ENCODE results near the gene TBC1D1. TPM values are rescaled to one million over a fixed set of nuclear protein-coding genes. Genes with fewer than 3 reads are reported as not detected.

Gene TBC1D1
- total RNA-seq, 3 donors from 2014 or later (not counting 1 experiment from before 2014, with no cell fraction given): 59.2 to 78.6 (median 68.5) TPM

- Histone ChIP-seq H3K4me1 (ENCODE audit: control insufficient read depth, insufficient read depth, low read length) (peaks cover 22% of the 10 kb centered on the region), H3K36me3 (ENCODE audit: control insufficient read depth, insufficient read depth, low read length) (no peaks in the 10 kb centered on the region), H3K27me3 (ENCODE audit: control insufficient read depth, insufficient read depth, low read length) (no peaks in the 10 kb centered on the region), H3K4me3 (ENCODE audit: low read length) (no peak overlapping the region), H3K9me3 (ENCODE audit: control insufficient read depth, insufficient read depth, low read length) (no peaks in the 10 kb centered on the region), H3K27ac (ENCODE audit: low read length) (no peak overlapping the region)
- ATAC-seq (no peak), DNase-seq (no peak)
- Mint-ChIP-seq H3K4me3 (no peak overlapping the region), H3K27ac (no peak overlapping the region), H3K27me3 (ENCODE audit: low read depth in 2 of 2) (peaks cover 11 to 15% of the 10 kb centered on the region in 2 donors), H3K4me1 (peaks cover 11 to 25% of the 10 kb centered on the region in 2 donors), H3K36me3 (no peaks in the 10 kb centered on the region), H3K9me3 (no peaks in the 10 kb centered on the region)
- intact Hi-C loops (cut with micrococcal nuclease): no loop called here
- WGBS (ENCODE audit: insufficient coverage): 92% methylated on average over 1 of the region's 1 CpG
- no peak for TF ChIP-seq CTCF (IDR thresholded peaks at IDR 0.05)
These were observed 266.7 kb downstream of the TBC1D1 start for GRCh38 chr4:38157592-38157991.

GRCh38 chr4:38160487-38161207 lies 269.8 kb downstream of the TBC1D1 start:
- ATAC-seq: peak; percentile 42 to 71 (median 53)
- WGBS (ENCODE audit: insufficient coverage): 71% methylated on average over 3 of the region's 3 CpGs
- DNase-seq: peak in 1 of 2 donors; percentile 77
- no peak overlapping the region for H3K4me3 ChIP-seq (ENCODE audit: low read length)
- no peaks in the 10 kb centered on the region for H3K9me3 ChIP-seq (ENCODE audit: control insufficient read depth, insufficient read depth, low read length)
- Mint-ChIP-seq H3K27me3 (ENCODE audit: low read depth in 2 of 2) (peaks cover 0 to 4% of the 10 kb centered on the region in 2 donors), H3K27ac (peak overlapping the region in 1 of 2 donors; percentile 67), H3K9me3 (no peaks in the 10 kb centered on the region), H3K4me1 (peaks cover 0 to 6% of the 10 kb centered on the region in 2 donors), H3K36me3 (no peaks in the 10 kb centered on the region), H3K4me3 (no peak overlapping the region)
- TF ChIP-seq CTCF (IDR thresholded peaks at IDR 0.05): no peak
- H3K36me3 ChIP-seq (ENCODE audit: control insufficient read depth, insufficient read depth, low read length): no peaks in the 10 kb centered on the region
- no peak overlapping the region for H3K27ac ChIP-seq (ENCODE audit: low read length)
- peaks cover 5% of the 10 kb centered on the region for H3K4me1 ChIP-seq (ENCODE audit: control insufficient read depth, insufficient read depth, low read length)
- intact Hi-C loops (cut with micrococcal nuclease): no loop called here
- H3K27me3 ChIP-seq (ENCODE audit: control insufficient read depth, insufficient read depth, low read length): no peaks in the 10 kb centered on the region

GRCh38 chr4:38161208-38162113 lies 270.6 kb downstream of the TBC1D1 start:
- Histone ChIP-seq H3K4me1 (ENCODE audit: control insufficient read depth, insufficient read depth, low read length) (peaks cover 4% of the 10 kb centered on the region), H3K36me3 (ENCODE audit: control insufficient read depth, insufficient read depth, low read length) (no peaks in the 10 kb centered on the region), H3K27me3 (ENCODE audit: control insufficient read depth, insufficient read depth, low read length) (no peaks in the 10 kb centered on the region), H3K27ac (ENCODE audit: low read length) (no peak overlapping the region), H3K4me3 (ENCODE audit: low read length) (no peak overlapping the region), H3K9me3 (ENCODE audit: control insufficient read depth, insufficient read depth, low read length) (no peaks in the 10 kb centered on the region)
- peak in 1 of 2 donors; percentile 21 for DNase-seq
- H3K4me3 Mint-ChIP-seq: no peak overlapping the region
- 96% methylated on average over 5 of the region's 5 CpGs for WGBS (ENCODE audit: insufficient coverage)
- H3K4me1 Mint-ChIP-seq: peaks cover 5 to 12% of the 10 kb centered on the region in 2 donors
- H3K27ac Mint-ChIP-seq: peak overlapping the region in 1 of 2 donors; percentile 67
- no peak for TF ChIP-seq CTCF (IDR thresholded peaks at IDR 0.05)
- no peaks in the 10 kb centered on the region for H3K9me3 Mint-ChIP-seq
- no peaks in the 10 kb centered on the region for H3K36me3 Mint-ChIP-seq
- intact Hi-C loops (cut with micrococcal nuclease): no loop called here
- H3K27me3 Mint-ChIP-seq (ENCODE audit: low read depth in 2 of 2): peaks cover 0 to 3% of the 10 kb centered on the region in 2 donors
- peak in 1 of 3 donors; percentile 21 for ATAC-seq
